ENCODE measurements around the gene PSAT1. TPM values are rescaled to one million over a fixed set of nuclear protein-coding genes. Genes with fewer than 3 reads are reported as not detected.

Gene PSAT1
- total RNA-seq, 2 experiments from 2014 or later = 125 to 268 TPM

DNA sequence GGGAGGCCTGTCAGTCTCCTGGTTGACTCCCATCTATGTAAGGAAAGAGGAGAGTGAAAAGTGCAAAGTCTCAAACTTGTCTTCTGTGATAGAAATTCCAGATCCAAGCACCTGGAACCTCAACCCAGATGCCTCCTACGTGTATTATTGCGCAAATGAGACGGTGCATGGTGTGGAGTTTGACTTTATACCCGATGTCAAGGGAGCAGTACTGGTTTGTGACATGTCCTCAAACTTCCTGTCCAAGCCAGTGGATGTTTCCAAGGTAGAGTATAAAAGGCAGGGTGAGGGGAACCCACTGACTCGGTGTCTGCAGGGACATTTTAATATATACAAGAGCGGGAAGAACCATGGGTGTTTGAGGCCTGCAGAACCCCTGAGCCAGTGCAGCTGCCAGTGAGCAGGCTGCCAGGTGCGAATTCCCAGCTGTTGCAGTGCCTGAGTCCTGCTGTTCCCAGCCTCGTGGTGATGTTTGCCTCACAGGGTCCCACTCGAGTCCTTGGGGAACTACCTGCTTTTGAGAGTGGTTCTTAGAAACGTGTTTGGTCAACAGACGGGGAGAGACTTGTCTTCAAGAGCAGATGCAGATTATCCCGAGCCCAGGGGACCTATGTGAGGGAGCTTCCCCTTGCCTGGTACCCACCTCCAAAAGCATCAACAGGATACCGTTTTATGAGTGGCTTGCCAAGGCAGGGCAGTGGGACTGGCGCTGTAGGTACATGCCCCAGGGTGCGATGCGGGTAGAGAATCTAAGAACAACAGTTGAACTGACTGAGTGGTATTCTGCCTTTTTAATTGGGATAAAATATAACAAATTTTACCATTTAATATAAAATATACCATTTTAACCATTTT lies 9.5 kb downstream of the PSAT1 start:
- no peak overlapping the region for H3K4me2 ChIP-seq (ENCODE audit: low read length)
- H3K4me3 ChIP-seq (ENCODE audit: low read depth, low read length, poor library complexity, severe bottlenecking) = no peak overlapping the region
- H4K20me1 ChIP-seq (ENCODE audit: insufficient read depth, low read length) = no peaks in the 10 kb centered on the region
- no peaks in the 10 kb centered on the region for H3K9me3 ChIP-seq (ENCODE audit: low read length)
- no TSS peak for BruUV-seq (replicated peaks)
- DNase-seq (ENCODE audit: low spot score) = no peak
- POLR2A ChIA-PET = no interaction called here
- no peaks in the 10 kb centered on the region for H3K9me2 ChIP-seq (ENCODE audit: insufficient read depth, low read length)
- CTCF ChIA-PET (ENCODE audit: unreplicated experiment) = no interaction called here
- TF ChIP-seq EZH2phosphoT487 (IDR thresholded peaks at IDR 0.05; ENCODE audit: borderline replicate concordance, low read depth, low read length) = no peak
- TF ChIP-seq, protein P1, sequence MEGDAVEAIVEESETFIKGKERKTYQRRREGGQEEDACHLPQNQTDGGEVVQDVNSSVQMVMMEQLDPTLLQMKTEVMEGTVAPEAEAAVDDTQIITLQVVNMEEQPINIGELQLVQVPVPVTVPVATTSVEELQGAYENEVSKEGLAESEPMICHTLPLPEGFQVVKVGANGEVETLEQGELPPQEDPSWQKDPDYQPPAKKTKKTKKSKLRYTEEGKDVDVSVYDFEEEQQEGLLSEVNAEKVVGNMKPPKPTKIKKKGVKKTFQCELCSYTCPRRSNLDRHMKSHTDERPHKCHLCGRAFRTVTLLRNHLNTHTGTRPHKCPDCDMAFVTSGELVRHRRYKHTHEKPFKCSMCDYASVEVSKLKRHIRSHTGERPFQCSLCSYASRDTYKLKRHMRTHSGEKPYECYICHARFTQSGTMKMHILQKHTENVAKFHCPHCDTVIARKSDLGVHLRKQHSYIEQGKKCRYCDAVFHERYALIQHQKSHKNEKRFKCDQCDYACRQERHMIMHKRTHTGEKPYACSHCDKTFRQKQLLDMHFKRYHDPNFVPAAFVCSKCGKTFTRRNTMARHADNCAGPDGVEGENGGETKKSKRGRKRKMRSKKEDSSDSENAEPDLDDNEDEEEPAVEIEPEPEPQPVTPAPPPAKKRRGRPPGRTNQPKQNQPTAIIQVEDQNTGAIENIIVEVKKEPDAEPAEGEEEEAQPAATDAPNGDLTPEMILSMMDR (conservative IDR thresholded peaks at IDR 0.05; ENCODE audit: low read length) = no peak
- H3K79me2 ChIP-seq (ENCODE audit: insufficient read depth, low read depth, low read length) = no peaks in the 10 kb centered on the region; the same call in 1 of the 2 replicates
- H3K36me3 ChIP-seq (ENCODE audit: insufficient read depth, low read length) = peaks cover 96% of the 10 kb centered on the region
- H2AFZ ChIP-seq (ENCODE audit: low read length) = no peak overlapping the region
- intact Hi-C loops (cut with micrococcal nuclease; ENCODE audit: unreplicated experiment) = no loop called here
- no peaks in the 10 kb centered on the region for H3K4me1 ChIP-seq (ENCODE audit: insufficient read depth, low read length, poor library complexity, severe bottlenecking)
- no peak overlapping the region for H3K27ac ChIP-seq (ENCODE audit: low read depth, low read length, poor library complexity, severe bottlenecking)

DNA sequence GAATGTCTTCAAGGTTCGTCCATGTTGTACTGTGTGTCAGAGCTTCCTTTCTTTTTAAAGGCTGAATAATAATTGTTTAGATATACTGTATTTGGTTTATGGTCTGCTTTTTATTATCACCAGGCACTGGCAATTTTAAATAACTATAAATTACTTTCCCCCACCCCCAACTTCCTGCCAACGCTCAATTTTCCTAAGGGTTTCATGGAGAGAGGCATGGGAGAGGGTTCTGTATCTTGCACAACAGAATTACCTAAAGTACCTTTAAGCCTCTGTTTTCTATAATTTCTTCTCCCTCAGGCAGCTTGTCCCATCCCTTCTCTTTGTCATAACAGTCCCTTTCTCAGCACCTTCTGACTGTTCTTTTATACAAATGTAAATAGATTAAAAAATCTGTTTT lies 10.4 kb downstream of the PSAT1 start:
- TF ChIP-seq, protein P1 (conservative IDR thresholded peaks at IDR 0.05; ENCODE audit: low read length) = no peak
- TF ChIP-seq EZH2phosphoT487 (IDR thresholded peaks at IDR 0.05; ENCODE audit: borderline replicate concordance, low read depth, low read length) = no peak
- POLR2A ChIA-PET = no interaction called here
- H4K20me1 ChIP-seq (ENCODE audit: insufficient read depth, low read length) = no peaks in the 10 kb centered on the region

DNA sequence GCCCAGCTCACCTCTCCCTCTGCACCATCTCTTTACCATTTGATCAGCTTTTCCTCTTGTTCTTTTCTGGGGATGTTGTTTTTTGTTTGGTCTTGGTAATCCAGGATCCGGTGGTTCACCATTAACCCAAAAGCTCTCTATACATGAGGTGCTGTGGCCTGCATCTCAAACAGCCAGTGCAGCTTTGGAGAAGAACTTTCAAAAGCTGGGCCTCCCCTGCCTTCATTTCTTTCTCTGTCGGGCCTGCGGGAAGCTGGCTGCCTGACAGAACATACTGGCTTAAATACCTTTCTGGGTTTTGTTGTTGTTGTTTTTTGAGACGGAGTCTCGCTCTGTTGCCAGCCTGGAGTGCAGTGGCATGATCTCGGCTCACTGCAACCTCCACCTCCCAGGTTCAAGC lies 12.1 kb downstream of the PSAT1 start:
- intact Hi-C loops (cut with micrococcal nuclease; ENCODE audit: unreplicated experiment) = no loop called here
- Histone ChIP-seq H3K36me3 (ENCODE audit: insufficient read depth, low read length) (peaks cover 91% of the 10 kb centered on the region), H3K4me2 (ENCODE audit: low read length) (no peak overlapping the region), H3K79me2 (ENCODE audit: insufficient read depth, low read depth, low read length) (no peaks in the 10 kb centered on the region; the same call in 1 of the 2 replicates), H3K4me3 (ENCODE audit: low read depth, low read length, poor library complexity, severe bottlenecking) (no peak overlapping the region), H4K20me1 (ENCODE audit: insufficient read depth, low read length) (no peaks in the 10 kb centered on the region), H3K4me1 (ENCODE audit: insufficient read depth, low read length, poor library complexity, severe bottlenecking) (no peaks in the 10 kb centered on the region), H3K9me3 (ENCODE audit: low read length) (no peaks in the 10 kb centered on the region), H2AFZ (ENCODE audit: low read length) (no peak overlapping the region), H3K9me2 (ENCODE audit: insufficient read depth, low read length) (no peaks in the 10 kb centered on the region), H3K27ac (ENCODE audit: low read depth, low read length, poor library complexity, severe bottlenecking) (no peak overlapping the region)
- TF ChIP-seq, protein P1 (conservative IDR thresholded peaks at IDR 0.05; ENCODE audit: low read length) = no peak
- TF ChIP-seq EZH2phosphoT487 (IDR thresholded peaks at IDR 0.05; ENCODE audit: borderline replicate concordance, low read depth, low read length) = no peak
- ChIA-PET POLR2A (interaction anchor here (0.9 kb wide), 1 partner anchor 10 kb away, joined by 7 read pairs; no protein-coding TSS in a partner anchor), CTCF (ENCODE audit: unreplicated experiment) (no interaction called here)
- no peak for DNase-seq (ENCODE audit: low spot score)
- BruUV-seq (replicated peaks) = no TSS peak

More for the DNA sequence above, 10.4 kb downstream of the PSAT1 start:
- H3K9me3 ChIP-seq (ENCODE audit: low read length) = no peaks in the 10 kb centered on the region
- H2AFZ ChIP-seq (ENCODE audit: low read length) = no peak overlapping the region
- no peaks in the 10 kb centered on the region for H3K9me2 ChIP-seq (ENCODE audit: insufficient read depth, low read length)
- H3K4me3 ChIP-seq (ENCODE audit: low read depth, low read length, poor library complexity, severe bottlenecking) = no peak overlapping the region
- H3K4me1 ChIP-seq (ENCODE audit: insufficient read depth, low read length, poor library complexity, severe bottlenecking) = no peaks in the 10 kb centered on the region
- no peak for DNase-seq (ENCODE audit: low spot score)
- H3K79me2 ChIP-seq (ENCODE audit: insufficient read depth, low read depth, low read length) = no peaks in the 10 kb centered on the region
- H3K36me3 ChIP-seq (ENCODE audit: insufficient read depth, low read length) = peaks cover 94% of the 10 kb centered on the region
- no peak overlapping the region for H3K27ac ChIP-seq (ENCODE audit: low read depth, low read length, poor library complexity, severe bottlenecking)
- intact Hi-C loops (cut with micrococcal nuclease; ENCODE audit: unreplicated experiment) = no loop called here
- CTCF ChIA-PET (ENCODE audit: unreplicated experiment) = no interaction called here
- no TSS peak for BruUV-seq (replicated peaks)
- no peak overlapping the region for H3K4me2 ChIP-seq (ENCODE audit: low read length)
